OCI-LY1 (cell line): Measurements from ENCODE around the gene ONECUT3.

Experiments
- H2AFZ ChIP-seq: fragments of 200-600 bp; sonication (generic), shearing (Covaris generic); 2 replicates; pipeline ENCODE4 v1.6.0; 2014; ENCODE audit warnings: antibody characterized with exemption, mild to moderate bottlenecking, low read length
- H3F3A ChIP-seq: fragments of 200-600 bp; sonication (generic), shearing (Covaris generic); 2 replicates; pipeline ENCODE4 v1.6.0; 2014; ENCODE audit warnings: mild to moderate bottlenecking, antibody characterized with exemption, low read length, moderate library complexity; ENCODE audit not compliant: insufficient read depth
- H3K27ac ChIP-seq: fragments of 200-600 bp; sonication (generic); 2 replicates; pipeline ENCODE4 v1.5.1; 2014; ENCODE audit warnings: low read length, mixed run types, mild to moderate bottlenecking, low read depth; ENCODE audit not compliant: poor library complexity, severe bottlenecking
- H3K27me3 ChIP-seq: fragments of 200-600 bp; sonication (generic); 2 replicates; pipeline ENCODE4 v1.6.0; 2014; ENCODE audit warnings: antibody characterized with exemption, mild to moderate bottlenecking, low read length, moderate library complexity; ENCODE audit not compliant: insufficient read depth
- H3K36me3 ChIP-seq: fragments of 200-600 bp; sonication (generic); 2 replicates; pipeline ENCODE4 v1.6.1; 2014; ENCODE audit warnings: mild to moderate bottlenecking, antibody characterized with exemption, low read length, moderate library complexity, mixed read lengths; ENCODE audit not compliant: insufficient read depth
- H3K4me1 ChIP-seq: fragments of 200-600 bp; sonication (generic); 2 replicates; pipeline ENCODE4 v1.5.1; 2014; ENCODE audit warnings: mild to moderate bottlenecking, low read length, moderate library complexity; ENCODE audit not compliant: insufficient read depth, severe bottlenecking
- H3K4me2 ChIP-seq: fragments of 200-600 bp; sonication (generic), shearing (Covaris generic); 2 replicates; pipeline ENCODE4 v1.6.1; 2014; ENCODE audit warnings: low read length
- H3K4me3 ChIP-seq: fragments of 200-600 bp; sonication (generic); 2 replicates; pipeline ENCODE4 v1.5.1; 2014; ENCODE audit warnings: low read length, low read depth, mild to moderate bottlenecking, mixed read lengths; ENCODE audit not compliant: poor library complexity, severe bottlenecking
- H3K79me2 ChIP-seq: fragments of 200-600 bp; shearing (Covaris generic); 2 replicates; pipeline ENCODE4 v1.6.1; 2016; ENCODE audit warnings: mixed run types, low read length, mixed read lengths; ENCODE audit not compliant: insufficient read depth
- H3K9ac ChIP-seq: fragments of 200-600 bp; sonication (generic), shearing (Covaris generic); 2 replicates; pipeline ENCODE4 v1.6.1; 2014; ENCODE audit warnings: mild to moderate bottlenecking, low read length, mixed read lengths
- H3K9me2 ChIP-seq: fragments of 200-600 bp; sonication (generic), shearing (Covaris generic); 2 replicates; pipeline ENCODE4 v1.6.1; 2014; ENCODE audit warnings: low read depth, mild to moderate bottlenecking, low read length, mixed read lengths
- H3K9me3 ChIP-seq: fragments of 200-600 bp; shearing (Covaris generic); 2 replicates; pipeline ENCODE4 v1.6.1; 2014; ENCODE audit warnings: low read length, mixed read lengths
- H4K20me1 ChIP-seq: fragments of 200-600 bp; sonication (generic), shearing (Covaris generic); 2 replicates; pipeline ENCODE4 v1.6.0; 2016; ENCODE audit warnings: mild to moderate bottlenecking, low read length; ENCODE audit not compliant: insufficient read depth
- CTCF ChIP-seq: fragments of 200-600 bp; sonication (generic), shearing (Covaris generic); IDR thresholded peaks from 2 replicates; pipeline ENCODE4 v1.5.1; 2017; ENCODE audit warnings: mild to moderate bottlenecking, antibody characterized with exemption, low read length, moderate library complexity, mixed read lengths
- EZH2 ChIP-seq: fragments of 200-600 bp; sonication (generic), shearing (Covaris generic); IDR thresholded peaks from 2 replicates; pipeline ENCODE4 v1.8.0; 2017; ENCODE audit warnings: borderline replicate concordance, mixed run types, mild to moderate bottlenecking, antibody characterized with exemption, low read length, moderate library complexity, mixed read lengths

ONECUT3 gene

GRCh38 chr19:1717200-1717969, 35.9 kb upstream of the ONECUT3 start:
- Histone ChIP-seq H3K9me3 (no peaks in the 10 kb centered on the region), H3K4me3 (no peak overlapping the region), H3K4me1 (no peaks in the 10 kb centered on the region), H3K9ac (no peak overlapping the region), H3K9me2 (no peaks in the 10 kb centered on the region), H3K36me3 (no peaks in the 10 kb centered on the region), H3K79me2 (no peaks in the 10 kb centered on the region), H3K4me2 (no peak overlapping the region), H3K27me3 (peaks cover 3% of the 10 kb centered on the region; the same call in 1 of the 2 replicates), H3F3A (no peaks in the 10 kb centered on the region), H4K20me1 (no peaks in the 10 kb centered on the region), H2AFZ (no peak overlapping the region), H3K27ac (no peak overlapping the region)
- TF ChIP-seq EZH2 (no peak), CTCF (no peak)

GRCh38 chr19:1717970-1718264, 35.4 kb upstream of the ONECUT3 start:
- no peak for TF ChIP-seq CTCF

GRCh38 chr19:1718420-1719291, 34.6 kb upstream of the ONECUT3 start:
- no peaks in the 10 kb centered on the region for H3K36me3 ChIP-seq
- no peak overlapping the region for H2AFZ ChIP-seq
- H3K4me1 ChIP-seq, result no peaks in the 10 kb centered on the region
- H3K9me3 ChIP-seq, result no peaks in the 10 kb centered on the region
- H3F3A ChIP-seq, result no peaks in the 10 kb centered on the region
- no peaks in the 10 kb centered on the region for H4K20me1 ChIP-seq
- H3K27me3 ChIP-seq, result peaks cover 3% of the 10 kb centered on the region; the same call in 1 of the 2 replicates
- TF ChIP-seq EZH2 (no peak), CTCF (no peak)
- H3K79me2 ChIP-seq, result no peaks in the 10 kb centered on the region
- no peak overlapping the region for H3K9ac ChIP-seq
- no peak overlapping the region for H3K4me2 ChIP-seq
- no peaks in the 10 kb centered on the region for H3K9me2 ChIP-seq
- no peak overlapping the region for H3K4me3 ChIP-seq
- H3K27ac ChIP-seq, result no peak overlapping the region

More at GRCh38 chr19:1717970-1718264, 35.4 kb upstream of the ONECUT3 start:
- no peaks in the 10 kb centered on the region for H4K20me1 ChIP-seq
- H3K9me3 ChIP-seq, result no peaks in the 10 kb centered on the region
- H3F3A ChIP-seq, result no peaks in the 10 kb centered on the region
- no peaks in the 10 kb centered on the region for H3K4me1 ChIP-seq
- H3K4me2 ChIP-seq, result no peak overlapping the region
- H3K36me3 ChIP-seq, result no peaks in the 10 kb centered on the region
- H2AFZ ChIP-seq, result no peak overlapping the region
- no peak overlapping the region for H3K9ac ChIP-seq
- H3K79me2 ChIP-seq, result no peaks in the 10 kb centered on the region
- H3K9me2 ChIP-seq, result no peaks in the 10 kb centered on the region
- H3K27me3 ChIP-seq, result peaks cover 3% of the 10 kb centered on the region; the same call in 1 of the 2 replicates
- no peak overlapping the region for H3K27ac ChIP-seq
- H3K4me3 ChIP-seq, result no peak overlapping the region
